SH-SY5Y (cell line): ENCODE measurements around the gene ENAH.

Source experiments
- GATA2 ChIP-seq: IDR thresholded peaks from 2 replicates; pipeline ENCODE4 v1.6.1; 2011; ENCODE audit warnings: mild to moderate bottlenecking, low read depth, low read length
- GATA3 ChIP-seq: IDR thresholded peaks from 2 replicates; pipeline ENCODE4 v1.6.1; 2011; ENCODE audit warnings: low read depth, mild to moderate bottlenecking, low read length, moderate library complexity

DNA sequence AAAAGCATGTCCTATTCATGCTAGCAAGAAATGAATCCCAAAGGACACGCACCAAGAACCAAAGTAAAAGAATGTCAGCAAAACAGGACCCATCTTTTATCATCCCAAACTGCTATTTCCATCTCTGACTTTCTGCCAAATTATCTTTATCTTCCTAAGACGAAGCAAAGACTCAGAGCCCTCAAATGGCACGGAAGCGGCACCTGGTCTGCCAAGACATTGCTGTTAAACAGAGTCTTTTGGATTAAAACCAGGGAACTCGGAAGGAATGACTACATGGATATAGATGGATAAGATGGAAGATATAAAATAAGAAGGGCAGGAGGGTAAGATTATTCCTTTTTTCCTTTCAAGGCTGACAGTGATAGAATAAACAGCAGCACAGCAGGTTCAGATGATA lies 164.2 kb downstream of the ENAH start:
- TF ChIP-seq GATA2 (no peak), GATA3 (no peak)
